PFSK-1 (cell line): ENCODE measurements around the gene NRIP3.

ENCODE experiments used
- FOXP2 ChIP-seq: optimal IDR thresholded peaks from 2 replicates; pipeline ENCODE3; 2011; ENCODE audit warnings: borderline replicate concordance, control low read depth, inconsistent platforms; ENCODE audit not compliant: insufficient read depth; ENCODE audit errors: extremely low read length, extremely low read depth
- POLR2AphosphoS5 ChIP-seq: IDR thresholded peaks from 2 replicates; pipeline ENCODE4 v1.6.1; 2012; ENCODE audit warnings: low read depth, mild to moderate bottlenecking, control low read depth, low read length, moderate library complexity
- SIN3A ChIP-seq: IDR thresholded peaks from 2 replicates; pipeline ENCODE4 v1.6.1; 2012; ENCODE audit warnings: mild to moderate bottlenecking, low read length, moderate library complexity, borderline replicate concordance; ENCODE audit not compliant: insufficient read depth
- TAF1 ChIP-seq: IDR thresholded peaks from 2 replicates; pipeline ENCODE4 v1.6.1; 2012; ENCODE audit warnings: low read length, control low read depth, borderline replicate concordance; ENCODE audit not compliant: insufficient read depth
- TF ChIP-seq, protein P1 (sequence below), 2 experiments: IDR thresholded peaks; 2 replicates each; pipeline versions ENCODE4 v1.6.1 to v1.8.0; 2011 to 2012; ENCODE audit warnings: low read depth in 2 of 2, low read length in 2 of 2, control low read depth in 1 of 2, inconsistent platforms in 1 of 2, mild to moderate bottlenecking in 1 of 2, moderate library complexity in 1 of 2; ENCODE audit not compliant: insufficient read depth in 1 of 2

Gene NRIP3

GRCh38 chr11:9014826-9015225 is 11.0 kb upstream of the NRIP3 start:
- TF ChIP-seq TAF1 = no peak
- no peak for TF ChIP-seq SIN3A
- TF ChIP-seq, protein P1, sequence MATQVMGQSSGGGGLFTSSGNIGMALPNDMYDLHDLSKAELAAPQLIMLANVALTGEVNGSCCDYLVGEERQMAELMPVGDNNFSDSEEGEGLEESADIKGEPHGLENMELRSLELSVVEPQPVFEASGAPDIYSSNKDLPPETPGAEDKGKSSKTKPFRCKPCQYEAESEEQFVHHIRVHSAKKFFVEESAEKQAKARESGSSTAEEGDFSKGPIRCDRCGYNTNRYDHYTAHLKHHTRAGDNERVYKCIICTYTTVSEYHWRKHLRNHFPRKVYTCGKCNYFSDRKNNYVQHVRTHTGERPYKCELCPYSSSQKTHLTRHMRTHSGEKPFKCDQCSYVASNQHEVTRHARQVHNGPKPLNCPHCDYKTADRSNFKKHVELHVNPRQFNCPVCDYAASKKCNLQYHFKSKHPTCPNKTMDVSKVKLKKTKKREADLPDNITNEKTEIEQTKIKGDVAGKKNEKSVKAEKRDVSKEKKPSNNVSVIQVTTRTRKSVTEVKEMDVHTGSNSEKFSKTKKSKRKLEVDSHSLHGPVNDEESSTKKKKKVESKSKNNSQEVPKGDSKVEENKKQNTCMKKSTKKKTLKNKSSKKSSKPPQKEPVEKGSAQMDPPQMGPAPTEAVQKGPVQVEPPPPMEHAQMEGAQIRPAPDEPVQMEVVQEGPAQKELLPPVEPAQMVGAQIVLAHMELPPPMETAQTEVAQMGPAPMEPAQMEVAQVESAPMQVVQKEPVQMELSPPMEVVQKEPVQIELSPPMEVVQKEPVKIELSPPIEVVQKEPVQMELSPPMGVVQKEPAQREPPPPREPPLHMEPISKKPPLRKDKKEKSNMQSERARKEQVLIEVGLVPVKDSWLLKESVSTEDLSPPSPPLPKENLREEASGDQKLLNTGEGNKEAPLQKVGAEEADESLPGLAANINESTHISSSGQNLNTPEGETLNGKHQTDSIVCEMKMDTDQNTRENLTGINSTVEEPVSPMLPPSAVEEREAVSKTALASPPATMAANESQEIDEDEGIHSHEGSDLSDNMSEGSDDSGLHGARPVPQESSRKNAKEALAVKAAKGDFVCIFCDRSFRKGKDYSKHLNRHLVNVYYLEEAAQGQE (IDR thresholded peaks at IDR 0.05; ENCODE audit: insufficient read depth in 1 of 2, low read depth in 2 of 2, low read length in 2 of 2) = no peak
- no peak for TF ChIP-seq FOXP2
- TF ChIP-seq POLR2AphosphoS5 = no peak

GRCh38 chr11:9013373-9013772 is 9.6 kb upstream of the NRIP3 start:
- TF ChIP-seq FOXP2 (no peak), TAF1 (no peak)

- no peak for TF ChIP-seq FOXP2
- TF ChIP-seq SIN3A = no peak
- no peak for TF ChIP-seq POLR2AphosphoS5
- TF ChIP-seq TAF1 = no peak
These were observed 4.9 kb upstream of the NRIP3 start for GRCh38 chr11:9008661-9009060.

GRCh38 chr11:9008011-9008550 is 4.3 kb upstream of the NRIP3 start:
- TF ChIP-seq SIN3A = no peak
- TF ChIP-seq FOXP2 = no peak
- no peak for TF ChIP-seq POLR2AphosphoS5
- TF ChIP-seq TAF1 = no peak
- TF ChIP-seq, protein P1 (IDR thresholded peaks at IDR 0.05; ENCODE audit: insufficient read depth in 1 of 2, low read depth in 2 of 2, low read length in 2 of 2) = no peak

DNA sequence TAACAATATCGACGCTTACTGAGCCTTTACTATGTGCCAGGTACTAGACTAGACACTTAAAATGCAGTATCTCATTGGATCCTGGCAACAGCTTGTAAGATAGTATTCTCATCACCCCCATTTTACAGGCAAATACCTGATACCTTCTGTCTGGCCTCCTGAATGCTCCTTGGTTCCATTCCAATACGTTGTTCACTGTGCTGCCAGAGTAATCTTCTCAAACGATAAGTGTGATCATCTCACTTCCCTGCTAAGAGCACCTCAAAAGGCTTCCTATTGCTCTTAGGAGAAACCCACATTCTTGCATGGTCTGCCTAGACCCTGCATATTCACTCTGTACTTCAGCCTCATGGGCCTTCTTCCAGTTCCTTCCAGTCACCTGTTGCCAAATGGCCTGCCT is 1.3 kb upstream of the NRIP3 start:
- TF ChIP-seq FOXP2 (no peak), TAF1 (no peak), POLR2AphosphoS5 (no peak), SIN3A (no peak)
- TF ChIP-seq, protein P1 (IDR thresholded peaks at IDR 0.05; ENCODE audit: insufficient read depth in 1 of 2, low read depth in 2 of 2, low read length in 2 of 2) = no peak

GRCh38 chr11:9004183-9004926 is 554 bp upstream of the NRIP3 start:
- no peak for TF ChIP-seq FOXP2
- TF ChIP-seq, protein P1 (IDR thresholded peaks at IDR 0.05; ENCODE audit: insufficient read depth in 1 of 2, low read depth in 2 of 2, low read length in 2 of 2) = no peak
- TF ChIP-seq POLR2AphosphoS5 = no peak
- no peak for TF ChIP-seq TAF1
- TF ChIP-seq SIN3A = no peak
